Stimulated activated naive CD4-positive, alpha-beta T cell (primary cell): ENCODE measurements around the gene PRDM16.

Source experiments
- DNase-seq, 6 experiments: peaks; one replicate each; lab custom pipeline; 2025; lab: John Stamatoyannopoulos, UW

PRDM16 gene

DNA sequence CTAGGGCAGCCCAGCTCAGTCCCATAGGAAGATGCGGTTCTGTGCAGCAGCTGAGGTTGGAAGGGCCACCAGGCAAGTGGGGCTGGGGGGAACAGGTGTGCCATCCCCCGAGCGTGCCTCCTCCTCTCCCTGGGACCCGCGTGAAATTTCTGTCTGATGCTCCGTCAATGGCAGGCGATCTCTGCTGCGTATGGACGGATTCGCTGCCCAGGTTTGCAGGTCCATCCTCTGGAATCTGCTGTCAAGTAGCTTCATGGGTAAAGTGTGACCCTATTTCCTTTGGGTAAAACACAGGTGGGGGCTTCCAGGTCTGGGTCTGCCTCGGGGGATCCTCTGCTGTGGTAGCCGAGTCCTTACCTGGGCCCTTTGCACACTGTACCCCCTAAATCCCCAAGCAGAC is 270.9 kb downstream of the PRDM16 start:
- no peak for DNase-seq

DNA sequence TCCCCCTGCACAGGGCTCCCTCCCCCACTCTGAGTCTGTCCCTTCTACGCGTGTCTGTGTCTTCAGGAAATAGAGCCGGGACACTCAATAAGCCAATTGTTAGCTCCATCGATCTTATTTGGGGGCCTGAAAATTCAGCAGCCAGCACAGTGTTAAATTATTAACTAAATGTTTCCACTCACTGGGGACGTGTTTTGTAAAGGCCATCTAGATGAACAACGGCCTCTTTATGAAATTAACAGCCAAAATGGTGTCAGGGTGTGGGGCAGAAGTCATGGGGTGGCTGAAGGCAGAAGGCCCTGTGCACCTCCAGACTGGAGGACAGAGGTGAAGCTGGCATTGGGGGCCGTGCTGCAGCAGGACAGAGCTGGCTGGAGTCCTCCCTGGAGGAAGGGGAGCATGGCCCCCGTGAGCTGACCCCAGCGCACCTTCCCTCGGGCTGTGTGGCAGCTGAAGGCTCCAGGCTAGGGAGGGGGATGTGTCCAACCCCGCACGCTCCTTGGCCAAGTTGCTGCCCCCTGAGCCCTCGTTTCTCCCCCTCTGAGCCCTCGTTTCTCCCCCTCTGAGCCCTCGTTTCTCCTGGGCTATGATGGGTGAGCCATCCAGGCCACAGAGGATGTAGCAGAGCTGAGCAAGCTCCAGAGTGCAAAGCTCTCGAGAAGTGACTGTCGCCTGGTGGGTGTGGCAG is 271.7 kb downstream of the PRDM16 start:
- DNase-seq, result no peak

DNA sequence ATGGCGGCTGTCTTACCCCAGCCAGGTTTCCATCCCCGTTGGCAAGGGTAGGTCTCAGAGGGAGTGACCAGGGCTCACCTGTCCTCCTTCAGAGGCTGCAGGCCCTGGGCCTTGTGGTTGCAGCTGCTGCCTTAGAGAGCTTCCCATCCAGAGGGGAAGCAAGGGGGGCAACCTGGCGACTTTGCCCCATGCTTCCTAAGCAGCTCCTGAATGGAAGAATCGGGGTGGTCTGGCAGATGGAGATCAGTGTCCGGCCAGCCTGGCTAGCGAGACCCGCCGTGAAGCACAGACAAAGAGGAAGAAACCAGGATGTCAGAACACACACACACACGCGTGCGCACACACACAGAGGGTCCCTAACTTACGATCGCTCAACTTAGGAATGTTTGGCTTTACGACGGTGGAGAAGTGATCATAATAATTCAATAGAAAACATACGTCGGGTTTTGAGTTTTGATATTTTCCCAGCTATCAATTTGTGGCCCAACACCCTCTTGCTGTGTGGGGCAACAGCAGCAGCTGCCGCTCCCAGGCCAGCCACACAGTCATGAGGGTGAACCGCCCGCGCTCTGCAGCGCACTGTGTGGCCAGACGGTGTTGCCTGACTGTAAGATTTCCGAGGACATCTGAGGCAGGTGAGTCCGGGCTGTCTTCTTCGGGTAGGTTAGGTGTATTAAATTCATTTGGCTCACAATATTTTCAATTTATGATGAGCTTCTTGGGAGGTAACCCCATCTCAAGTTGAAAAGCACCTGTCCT is 272.4 kb downstream of the PRDM16 start:
- no peak for DNase-seq

DNA sequence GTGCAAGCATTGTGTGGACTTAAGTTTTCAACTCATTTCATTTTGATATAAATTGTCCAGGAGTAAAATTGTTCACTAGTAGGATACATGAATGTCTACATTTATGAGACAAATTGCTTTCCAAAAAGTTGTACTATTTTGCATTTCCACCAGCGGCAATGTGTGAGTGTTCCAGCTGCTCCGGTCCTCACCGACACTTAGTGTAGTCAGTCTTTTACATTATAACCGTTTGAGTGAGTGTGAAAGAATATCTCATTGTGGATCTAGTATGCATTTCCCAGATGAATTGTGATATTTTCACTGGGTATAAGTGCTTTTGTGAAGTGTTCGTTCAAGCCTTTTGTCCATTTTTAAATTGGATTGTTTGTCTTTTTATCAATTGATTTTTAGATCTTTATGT is 274.0 kb downstream of the PRDM16 start:
- DNase-seq, result no peak

DNA sequence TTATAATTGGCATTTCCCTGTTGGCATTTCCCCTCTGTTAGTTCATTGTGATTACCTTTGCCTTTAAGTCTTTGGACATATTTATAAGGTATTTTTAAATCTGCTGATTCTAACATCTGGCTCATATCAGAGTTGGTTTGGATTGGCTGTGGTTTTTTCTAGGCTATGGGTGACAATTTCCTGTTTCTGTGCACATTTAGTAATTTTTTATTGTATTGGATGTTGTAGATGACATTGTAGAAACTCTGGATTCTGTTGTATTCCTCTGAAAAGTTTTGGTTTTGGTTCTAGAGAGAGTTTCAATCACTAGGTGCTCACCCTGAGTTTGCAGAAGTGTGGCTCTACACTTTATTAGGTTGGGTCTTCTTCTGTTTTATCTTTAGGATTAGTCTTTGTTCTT is 275.4 kb downstream of the PRDM16 start:
- DNase-seq, result no peak

DNA sequence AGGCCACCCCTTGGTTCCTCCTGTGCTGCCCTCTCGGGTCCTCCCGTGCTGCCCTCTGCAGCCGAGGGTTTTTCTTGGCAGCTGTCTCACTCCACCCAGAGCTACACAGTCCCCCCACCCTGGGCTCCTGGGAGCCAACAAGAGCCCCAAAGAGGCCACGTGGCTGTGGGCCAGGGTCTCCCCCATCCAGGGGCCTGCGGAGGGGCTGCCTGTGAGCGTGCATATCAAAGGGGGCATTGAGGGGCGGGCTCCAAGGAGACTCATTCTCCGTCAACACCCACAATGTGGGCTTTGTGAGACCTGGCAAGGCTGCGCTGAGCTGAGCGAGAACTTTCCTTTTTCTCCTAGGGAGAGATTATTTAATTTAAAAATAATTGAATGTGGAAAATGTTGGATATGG is 276.8 kb downstream of the PRDM16 start:
- no peak for DNase-seq

DNA sequence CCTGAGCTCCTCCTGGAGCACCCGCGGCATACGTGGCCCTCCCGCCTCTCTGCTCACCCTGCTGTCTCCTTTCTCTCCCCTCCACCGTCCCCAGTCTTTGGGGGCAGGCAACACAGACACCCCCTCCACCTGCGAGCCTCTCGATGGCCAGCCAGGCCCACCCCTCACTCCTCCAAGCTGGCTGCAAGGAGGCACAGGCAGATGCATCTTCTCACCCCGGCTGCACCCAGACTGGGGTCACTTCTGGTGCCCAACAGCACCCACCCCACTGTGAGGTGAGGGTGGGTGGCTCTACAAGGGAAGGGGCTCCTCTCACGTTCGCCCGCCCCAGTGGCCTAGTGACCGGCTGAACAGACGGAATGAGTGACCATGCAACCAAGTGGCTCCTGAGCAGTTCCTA is 277.5 kb downstream of the PRDM16 start:
- no peak for DNase-seq

DNA sequence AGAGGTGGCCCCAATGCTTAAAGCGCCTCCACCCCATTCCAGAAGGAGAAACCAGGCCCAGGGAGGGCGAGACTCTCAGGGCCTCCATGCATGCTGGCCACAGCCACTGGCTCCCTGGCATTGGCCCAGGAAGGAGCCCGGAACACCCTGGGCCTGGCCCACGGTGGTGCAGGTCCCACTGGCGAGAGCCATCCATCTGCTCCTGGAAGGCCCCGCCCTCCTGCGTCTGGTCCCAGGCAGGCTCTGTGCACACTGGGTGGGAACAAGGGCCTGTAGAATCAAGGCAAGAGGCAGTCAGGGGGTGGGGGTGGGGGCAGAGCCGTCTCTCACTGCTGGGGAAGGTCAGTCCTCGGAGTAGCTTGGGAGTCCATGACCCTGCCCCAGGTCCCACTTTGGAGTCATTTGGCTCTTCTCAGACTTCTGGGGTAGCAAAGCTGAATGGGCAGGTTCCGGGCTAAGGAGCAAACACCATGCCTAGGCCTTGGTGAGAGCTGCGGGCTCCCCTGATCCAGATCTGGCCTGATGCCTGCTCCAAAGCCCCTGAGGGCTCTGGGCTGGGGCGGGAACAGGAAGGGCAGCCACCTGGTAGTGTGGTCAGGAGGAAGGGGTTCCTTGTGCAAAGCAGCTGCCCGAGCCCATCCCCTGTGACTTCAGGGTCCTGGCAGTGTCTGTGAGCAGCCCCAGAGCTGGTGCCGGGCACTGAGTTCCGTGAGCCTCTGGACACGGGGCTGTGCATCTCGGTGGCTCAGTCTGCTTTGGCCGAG is 278.4 kb downstream of the PRDM16 start:
- DNase-seq, result no peak

DNA sequence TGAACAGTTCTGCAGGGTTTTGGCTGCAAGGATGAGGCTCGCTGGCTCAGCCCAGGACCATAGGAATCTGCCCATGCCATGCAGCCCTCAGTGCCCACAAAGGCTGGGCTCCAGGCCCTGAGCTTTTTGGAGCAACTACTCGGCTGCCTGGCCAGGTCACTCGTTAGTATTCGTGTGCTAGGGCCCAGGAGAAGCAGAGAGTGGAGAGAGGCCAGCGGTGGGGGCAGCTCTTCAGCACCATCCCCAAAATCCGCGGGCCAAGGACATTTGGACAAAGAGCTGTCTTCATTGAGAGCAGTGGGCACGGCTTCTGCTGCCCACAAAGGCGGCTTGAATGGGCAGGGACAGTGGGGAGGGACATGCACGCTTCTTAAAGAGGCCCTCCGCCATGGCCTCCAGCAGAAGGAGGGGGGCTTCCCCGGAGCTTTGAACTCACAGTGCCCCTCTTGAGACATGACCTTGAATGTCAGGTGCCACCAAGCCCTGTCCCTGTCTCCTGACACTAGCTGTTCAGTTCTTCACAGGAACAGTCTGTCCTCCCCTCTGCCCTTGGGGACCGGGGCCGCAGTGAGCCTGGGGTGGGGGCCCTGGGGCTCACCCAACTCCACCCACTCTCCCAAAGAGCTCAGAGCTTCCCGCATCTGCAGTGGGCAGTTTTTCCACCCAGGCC is 279.3 kb downstream of the PRDM16 start:
- DNase-seq, result no peak

DNA sequence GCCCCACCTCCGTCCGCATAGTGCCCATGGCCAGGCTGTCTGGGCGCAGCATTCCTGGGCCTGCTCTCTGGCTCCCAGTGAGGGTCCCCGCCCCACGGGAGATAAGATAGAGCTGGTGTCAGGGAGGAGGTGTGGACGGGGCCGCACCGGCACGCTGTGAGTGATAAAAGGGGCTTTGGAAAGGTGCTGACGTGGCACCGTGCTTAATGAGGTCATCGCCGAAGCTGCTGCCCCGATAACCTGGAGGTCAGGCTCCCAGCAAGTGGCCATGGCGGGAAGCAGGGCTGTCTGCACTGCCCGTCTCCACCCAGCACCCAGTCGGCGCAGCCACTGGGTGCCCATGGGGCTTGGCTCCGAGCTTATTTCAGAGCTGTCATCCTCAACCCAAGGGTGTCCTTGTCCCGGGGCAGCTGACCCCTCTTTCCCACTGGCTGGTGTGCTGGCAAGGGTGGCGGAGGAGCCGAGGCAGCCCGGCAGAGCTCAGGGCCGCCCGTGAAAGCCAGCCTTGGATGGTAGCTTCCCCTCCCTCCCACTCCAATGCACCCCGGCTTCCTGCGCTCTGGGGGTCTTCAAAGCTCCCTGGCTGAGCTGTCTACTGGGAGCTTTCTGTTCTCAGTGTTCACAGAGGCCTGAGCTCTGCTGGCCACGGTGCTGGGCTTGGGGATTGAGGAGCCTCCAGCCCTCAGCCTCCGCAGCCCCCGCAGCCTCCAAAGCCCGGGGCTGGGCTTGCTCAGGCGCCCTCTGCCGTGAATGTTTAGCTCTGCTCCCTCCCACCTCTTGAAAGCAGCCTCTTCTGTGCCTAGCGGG is 280.4 kb downstream of the PRDM16 start:
- no peak for DNase-seq

DNA sequence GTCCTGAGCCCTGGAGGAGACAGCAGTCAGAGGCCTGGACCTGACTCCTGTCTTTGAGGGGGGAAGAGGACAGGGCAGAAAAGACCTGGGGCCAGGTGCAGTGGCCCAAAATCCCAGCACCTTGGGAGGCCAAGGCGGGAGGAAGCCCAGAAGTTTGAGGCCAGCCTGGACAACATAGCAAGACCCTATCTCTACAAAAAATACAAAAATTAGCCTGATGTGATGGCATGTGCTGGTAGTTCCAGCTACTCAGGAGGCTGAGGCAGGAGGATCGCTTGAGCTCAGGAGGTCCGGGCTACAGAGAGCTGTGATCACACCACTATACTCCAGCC is 280.9 kb downstream of the PRDM16 start:
- no peak for DNase-seq

DNA sequence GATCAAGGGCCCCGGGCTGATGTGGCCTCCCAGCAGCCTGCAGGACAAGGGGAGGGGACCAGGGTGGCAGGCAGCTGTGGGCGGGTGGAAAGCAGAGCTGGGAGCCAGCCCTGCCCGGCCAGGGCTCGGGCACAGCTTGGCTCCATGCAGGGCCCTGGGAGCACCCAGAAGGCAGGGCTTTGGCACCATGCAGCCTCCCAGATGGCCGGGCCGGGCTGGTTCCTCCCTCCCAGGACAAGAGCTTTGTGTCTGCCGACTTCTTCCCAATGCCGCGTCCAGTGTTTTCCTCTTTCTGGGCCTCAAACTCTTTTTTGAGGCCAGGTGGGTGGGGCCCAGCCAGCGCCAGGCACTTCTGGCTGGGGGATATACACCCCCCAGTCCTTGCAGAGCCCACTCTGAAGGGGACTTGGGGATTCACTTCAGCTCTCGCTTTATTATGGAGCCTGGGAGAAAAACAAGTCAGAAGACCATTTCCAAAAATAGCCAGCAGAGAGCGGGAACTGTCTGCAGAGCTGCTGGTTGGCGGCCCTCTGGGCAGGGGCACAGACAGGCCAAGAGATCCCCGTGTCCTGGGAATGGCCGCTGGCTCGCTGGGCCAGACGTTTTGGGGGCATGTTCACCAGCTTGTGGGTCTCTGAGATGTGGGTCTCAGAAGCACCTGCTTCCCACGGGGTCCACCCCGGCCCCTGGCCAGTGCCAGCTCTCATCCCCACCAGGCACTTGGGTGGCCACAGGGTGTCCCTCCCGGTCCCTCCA is 281.7 kb downstream of the PRDM16 start:
- DNase-seq, result no peak

DNA sequence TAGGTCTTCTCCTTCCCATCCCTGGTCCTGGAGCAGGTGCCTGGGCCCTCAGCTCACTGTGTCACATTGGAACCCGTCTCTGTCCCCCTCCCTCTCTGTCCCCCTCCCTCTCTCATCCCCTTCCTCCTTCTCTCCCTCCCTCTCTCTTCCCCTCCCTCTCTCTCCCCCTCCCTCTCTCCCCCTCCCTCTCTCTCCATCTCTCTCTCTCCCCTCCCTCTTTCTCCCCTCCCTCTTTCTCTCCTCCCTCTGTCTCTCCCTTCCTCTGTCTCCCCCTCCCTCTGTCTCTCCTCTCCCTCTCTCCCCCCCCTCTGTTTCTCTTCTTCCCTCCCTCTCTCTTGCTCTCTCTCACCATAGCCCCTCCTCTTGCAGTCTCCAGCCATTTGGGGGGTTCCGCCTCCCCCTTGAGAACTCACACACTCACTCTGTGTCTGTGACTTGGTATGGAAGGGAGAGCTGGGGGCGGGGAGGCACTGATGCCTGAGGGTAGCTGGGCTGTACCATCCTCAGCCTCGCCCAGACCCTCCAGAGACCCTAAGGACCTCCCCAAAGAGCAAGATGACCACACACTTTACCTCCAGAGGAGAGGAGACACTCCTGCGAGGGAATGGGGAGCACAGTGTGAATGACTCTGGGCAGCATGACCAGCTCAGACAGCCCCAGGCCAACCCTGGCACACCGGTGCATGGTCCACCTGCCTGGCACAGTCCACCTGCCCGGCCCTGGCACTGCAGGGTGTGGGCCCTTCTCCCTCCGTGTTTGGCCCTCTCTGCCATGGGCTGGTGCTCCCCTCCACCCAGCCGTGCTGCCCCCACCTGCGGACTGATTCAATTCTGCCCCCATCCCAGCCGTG is 282.7 kb downstream of the PRDM16 start:
- DNase-seq, result no peak

DNA sequence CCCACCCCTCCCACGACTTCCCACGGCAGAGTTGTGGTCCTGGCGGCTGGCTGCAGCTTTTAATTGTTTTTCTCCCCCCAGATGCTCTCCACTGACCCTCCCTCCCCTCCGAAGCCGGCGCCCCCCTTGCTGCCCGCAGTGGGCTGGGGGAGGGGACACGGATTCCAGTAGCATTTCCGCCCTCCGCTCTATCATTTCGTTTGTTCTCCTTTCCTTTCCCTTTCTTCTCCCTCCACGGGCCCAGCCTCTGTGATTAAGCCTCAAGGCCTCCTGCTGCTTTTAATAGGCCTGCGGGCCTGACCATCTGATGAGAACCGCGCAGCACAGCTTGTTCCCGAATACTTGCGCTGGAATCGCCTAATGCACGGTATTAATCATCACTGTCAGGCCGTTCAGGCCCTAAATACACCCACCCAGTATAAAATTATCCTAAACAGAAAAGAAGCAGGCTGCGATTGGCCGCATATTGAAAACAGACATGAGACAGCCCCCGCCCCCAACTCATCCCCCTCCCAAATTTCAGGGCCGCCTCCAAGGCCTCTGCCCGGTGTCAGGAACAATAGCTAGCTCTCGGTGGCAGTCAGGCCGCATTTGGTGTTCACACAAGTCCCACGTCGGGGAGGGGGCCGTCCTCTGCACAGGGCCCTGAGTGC is 283.4 kb downstream of the PRDM16 start:
- no peak for DNase-seq

DNA sequence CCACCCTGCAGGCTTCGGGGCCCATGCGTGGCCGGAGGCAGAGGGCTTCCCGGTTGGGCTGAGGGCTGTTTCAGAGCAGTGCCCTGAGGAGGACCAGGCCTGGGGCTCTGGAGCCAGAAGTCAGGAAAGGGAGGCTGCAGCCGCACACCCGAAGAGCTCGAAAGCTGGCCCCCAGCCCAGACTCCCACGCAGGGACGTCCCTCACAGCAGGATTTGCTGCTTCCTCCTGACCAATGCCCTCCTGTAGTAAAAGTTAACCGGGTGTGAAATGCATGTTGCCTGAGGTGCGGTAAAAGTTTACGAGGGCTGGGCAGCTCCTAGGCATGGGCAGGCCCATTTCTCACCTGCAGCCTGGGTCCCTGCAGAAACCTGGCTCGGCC is 283.9 kb downstream of the PRDM16 start:
- DNase-seq, result no peak

DNA sequence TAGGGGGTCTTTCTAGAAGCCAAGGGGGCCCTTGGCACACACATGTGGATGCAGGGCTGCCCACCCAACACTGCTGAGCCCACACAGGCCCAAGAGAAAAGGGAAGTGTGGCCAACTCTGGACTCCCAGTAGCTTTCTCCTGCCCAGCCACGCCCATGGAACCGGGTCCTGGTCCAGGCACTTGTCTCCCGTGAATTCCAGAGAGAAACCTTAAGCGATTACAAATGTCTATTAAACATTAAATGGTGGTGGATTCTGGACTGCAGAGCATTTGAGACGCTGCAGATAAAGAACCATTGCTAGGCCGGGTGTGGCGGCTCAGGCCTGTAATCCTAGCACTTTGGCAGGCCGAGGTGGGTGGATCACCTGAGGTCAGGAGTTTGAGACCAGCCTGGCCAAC is 284.9 kb downstream of the PRDM16 start:
- DNase-seq, result no peak

DNA sequence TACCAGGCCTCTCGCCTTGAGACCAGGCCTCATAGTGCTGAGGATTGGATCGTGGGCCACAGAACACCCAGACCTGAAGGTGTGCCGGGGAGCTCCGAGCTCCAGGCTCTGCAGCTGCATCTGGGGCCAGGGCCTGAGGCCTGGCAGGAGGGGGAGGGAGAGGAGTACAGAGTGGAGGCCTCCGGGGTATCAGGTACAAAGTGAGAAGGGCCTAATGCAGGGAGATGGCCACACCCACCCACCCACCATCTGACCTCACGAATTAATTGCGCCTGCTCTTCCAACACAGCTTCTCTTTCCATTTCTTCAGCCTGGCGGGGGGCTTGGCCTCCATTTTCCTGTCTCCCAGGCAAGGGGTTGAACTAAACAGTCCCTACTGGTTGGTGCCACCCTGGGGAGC is 286.1 kb downstream of the PRDM16 start:
- no peak for DNase-seq

DNA sequence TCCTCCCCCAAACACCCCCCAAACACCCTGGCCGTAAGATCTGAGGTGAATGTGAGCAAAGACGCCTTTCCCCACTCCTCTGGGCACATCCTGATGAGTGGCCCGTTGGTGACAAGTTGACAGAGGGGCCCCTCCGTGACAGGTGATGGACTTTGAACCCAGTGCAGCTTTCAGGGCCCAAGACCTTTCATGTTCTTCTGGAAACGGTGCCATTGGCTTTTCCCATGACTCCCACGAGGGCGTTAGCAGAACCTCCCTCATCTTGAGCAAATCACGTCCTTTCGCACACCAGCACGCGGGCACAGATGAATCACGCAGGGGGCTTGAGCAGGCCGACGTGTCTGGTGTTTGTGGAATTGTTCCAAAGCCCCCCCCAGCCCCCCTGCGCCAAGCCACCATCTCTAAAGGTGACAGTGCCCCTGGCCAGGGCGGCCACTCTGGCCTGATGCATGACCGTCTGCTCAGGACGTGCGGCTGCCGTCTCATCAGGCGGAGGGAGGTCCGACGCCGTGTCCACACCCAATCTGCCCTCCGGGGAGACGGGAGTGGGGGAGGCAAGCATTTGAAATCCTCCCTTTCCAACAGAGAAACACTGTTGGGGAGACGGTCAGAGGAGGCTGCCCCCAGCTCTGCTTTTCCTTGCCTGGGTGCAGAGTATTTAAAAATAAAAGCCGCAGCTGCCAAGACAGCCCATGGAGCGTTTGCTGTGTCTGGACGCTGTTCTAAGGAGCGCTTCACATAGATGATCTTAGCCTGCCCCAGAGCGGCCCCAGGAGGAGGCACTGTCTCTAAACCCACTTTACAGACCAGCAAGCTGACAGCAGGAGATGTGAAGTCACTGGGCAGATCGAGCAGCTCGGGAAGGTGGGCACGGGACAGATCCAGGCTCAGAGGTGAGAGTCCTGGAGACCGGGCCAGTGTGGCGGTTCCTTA is 287.2 kb downstream of the PRDM16 start:
- no peak for DNase-seq
